ENCODE results near the gene RFC2. TPM values are rescaled to one million over a fixed set of nuclear protein-coding genes. Genes with fewer than 3 reads are reported as not detected.
"Not testable (repeated sequence)": the region's sequence is repeated elsewhere in the genome, so short reads cannot be mapped to it uniquely, and the experiment has no call there.

Gene RFC2
- total RNA-seq, 1 donor from 2014 or later = 29.1 TPM

GRCh38 chr7:74282748-74283459 is 28.7 kb upstream of the RFC2 start:
- no peak for ATAC-seq

GRCh38 chr7:74280985-74281384 is 26.8 kb upstream of the RFC2 start:
- ATAC-seq = no peak

GRCh38 chr7:74277636-74278035 is 23.4 kb upstream of the RFC2 start:
- ATAC-seq = no peak

- peak; percentile 43 for ATAC-seq
These were observed 21.2 kb upstream of the RFC2 start for GRCh38 chr7:74275401-74275881.

- peak; percentile 58 for ATAC-seq
These were observed 18.3 kb upstream of the RFC2 start for GRCh38 chr7:74272305-74273038.

- no peak for ATAC-seq
These were observed 17.5 kb upstream of the RFC2 start for GRCh38 chr7:74271742-74272141.

- peak; percentile 68 for ATAC-seq
These were observed 15.6 kb upstream of the RFC2 start for GRCh38 chr7:74269757-74270277.

GRCh38 chr7:74267756-74268565 is 13.8 kb upstream of the RFC2 start:
- peak; percentile 25 for ATAC-seq

- ATAC-seq = no peak
These were observed 12.2 kb upstream of the RFC2 start for GRCh38 chr7:74266191-74266963.

- ATAC-seq = no peak
These were observed 9.4 kb upstream of the RFC2 start for GRCh38 chr7:74263399-74264120.

GRCh38 chr7:74262639-74263398 is 8.6 kb upstream of the RFC2 start:
- ATAC-seq = peak; percentile 69

GRCh38 chr7:74258639-74259038 is 4.4 kb upstream of the RFC2 start:
- no peak for ATAC-seq

- ATAC-seq = no peak
These were observed 2.6 kb upstream of the RFC2 start for GRCh38 chr7:74256491-74257408.

- not testable (repeated sequence) for ATAC-seq
These were observed 1.3 kb upstream of the RFC2 start for GRCh38 chr7:74255461-74255860.

GRCh38 chr7:74254858-74255379 is 720 bp upstream of the RFC2 start:
- ATAC-seq = no peak

- ATAC-seq = peak; percentile 19
These were observed 417 bp downstream of the RFC2 start for GRCh38 chr7:74253835-74254128.

- peak; percentile 39 for ATAC-seq
These were observed 868 bp downstream of the RFC2 start for GRCh38 chr7:74253331-74253730.

- peak; percentile 57 for ATAC-seq
These were observed 1.3 kb downstream of the RFC2 start for GRCh38 chr7:74252893-74253292.

- not testable (repeated sequence) for ATAC-seq
These were observed 5.1 kb downstream of the RFC2 start for GRCh38 chr7:74249058-74249457.

Data from esophagus mucosa (tissue), 1 donor.